GM21576 (cell line): Measurements from ENCODE around the gene PALM.

Source experiments
- ATAC-seq: cut with Tn5 transposase; IDR thresholded peaks from one replicate; pipeline ENCODE4 v1.9.1; 2021; ENCODE audit warnings: mild to moderate bottlenecking, moderate library complexity; ENCODE audit not compliant: unreplicated experiment

Gene PALM

GRCh38 chr19:750640-751423 lies 42.1 kb downstream of the PALM start, which contains the start of gene MISP:
MISP (plus strand) TSS chr19:751112; CDS start chr19:756947, 5,835 bp downstream.
- ATAC-seq, result no peak

DNA sequence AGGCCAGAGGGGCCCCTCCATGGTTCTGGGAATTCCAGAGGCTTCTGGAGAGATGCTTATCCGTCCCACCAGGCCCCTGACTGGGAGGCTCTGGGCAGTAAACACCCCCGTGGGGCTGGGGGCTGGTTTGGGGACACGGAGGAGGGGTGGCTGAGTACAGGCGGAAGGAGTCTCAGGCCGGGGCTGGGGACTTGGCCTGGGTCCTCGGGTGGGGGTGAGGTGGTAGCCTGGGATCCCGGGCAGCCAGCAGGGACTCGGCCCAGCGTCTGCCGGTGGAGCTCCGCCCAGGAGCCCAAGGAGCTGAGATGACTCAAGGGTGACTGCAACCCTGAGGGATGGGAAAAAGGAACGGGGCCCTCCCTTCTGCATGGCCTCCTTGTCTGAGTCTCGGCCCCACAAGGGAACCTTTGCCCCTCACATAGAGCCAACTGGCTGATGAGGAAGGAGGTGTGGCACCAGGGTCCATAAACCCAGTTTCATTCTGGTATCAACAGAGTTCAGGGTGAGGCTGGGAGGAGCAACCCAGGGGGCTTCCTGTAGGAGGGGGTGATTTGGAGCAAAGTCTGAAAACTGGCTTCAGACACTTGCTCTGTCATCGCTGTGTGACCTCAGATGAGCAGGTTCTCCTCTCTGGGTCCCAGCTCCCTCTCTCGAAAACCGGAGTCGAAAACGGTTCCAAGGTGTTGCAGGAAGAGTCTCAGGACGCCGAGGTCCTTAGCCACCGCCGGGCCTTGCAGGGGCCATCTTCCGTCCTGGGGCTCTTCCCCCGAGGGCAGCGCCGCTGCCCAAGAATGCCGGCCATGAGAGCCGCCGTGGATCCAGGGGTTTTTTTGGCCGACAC lies 43.0 kb downstream of the PALM start:
- no peak for ATAC-seq

DNA sequence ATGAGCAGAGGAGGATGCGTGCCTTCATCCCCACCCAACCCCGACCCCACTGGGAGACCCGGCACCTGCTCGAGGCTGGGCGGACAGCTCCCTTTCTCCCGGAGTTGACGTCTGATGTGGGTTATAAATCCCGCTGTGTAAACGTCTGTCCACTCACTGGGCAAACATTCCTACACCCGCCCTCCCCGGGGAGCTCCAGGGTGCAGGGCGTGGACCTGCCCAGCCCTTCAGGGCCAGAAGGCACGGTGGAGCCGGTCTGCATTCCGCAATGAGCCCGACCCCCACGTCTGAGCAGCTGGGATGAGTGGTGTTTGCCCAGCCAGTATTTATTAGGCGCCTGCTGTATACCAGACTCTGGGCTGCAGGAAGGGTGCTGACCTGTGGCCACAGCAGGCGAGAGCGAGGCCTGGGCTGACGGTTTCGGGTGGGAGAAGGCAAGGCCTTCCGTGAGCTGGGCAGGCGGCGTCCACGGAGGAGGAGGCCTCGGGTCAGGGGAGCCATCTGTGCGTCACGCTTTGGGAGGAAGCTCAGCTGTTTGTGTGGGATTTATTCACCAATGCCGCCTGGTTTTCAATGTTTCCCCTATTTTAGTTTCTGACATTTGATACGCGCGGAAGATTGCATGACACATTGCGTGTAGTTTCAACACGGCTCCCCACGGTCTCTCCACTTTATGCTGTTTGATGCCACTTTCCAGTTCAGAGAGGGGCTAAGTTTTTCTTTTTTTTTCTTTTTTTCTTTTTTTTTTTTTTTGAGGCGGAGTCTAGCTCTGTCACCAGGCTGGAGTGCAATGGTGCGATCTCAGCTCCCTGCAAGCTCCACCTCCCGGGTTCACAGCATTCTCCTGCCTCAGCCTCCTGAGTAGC lies 44.1 kb downstream of the PALM start:
- ATAC-seq, result no peak

- ATAC-seq, result no peak
Observed at GRCh38 chr19:754530-754929, 45.8 kb downstream of the PALM start.

DNA sequence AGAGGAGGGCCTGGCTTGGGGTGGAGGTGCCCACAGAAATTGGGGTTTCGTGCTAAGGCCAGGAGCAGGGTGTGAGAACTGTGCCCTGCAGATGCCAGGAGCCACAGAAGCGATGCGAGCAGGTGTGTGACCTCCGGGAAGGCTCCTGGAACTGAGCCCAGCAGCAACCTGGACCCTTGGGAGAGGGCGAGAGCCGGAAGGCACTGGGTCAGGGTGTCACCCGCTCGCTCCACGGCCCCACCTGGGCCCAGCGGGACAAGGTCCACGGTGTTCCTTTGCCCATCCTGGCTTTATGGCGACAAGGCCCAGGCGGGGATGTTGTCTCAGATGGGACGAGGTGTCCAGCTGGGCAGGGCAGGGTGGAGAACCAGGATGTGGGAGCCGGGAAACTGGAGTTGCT lies 46.3 kb downstream of the PALM start:
- no peak for ATAC-seq

- no peak for ATAC-seq
Observed at GRCh38 chr19:756236-756635, 47.5 kb downstream of the PALM start.

- ATAC-seq, result no peak
Observed at GRCh38 chr19:756821-757688, 48.3 kb downstream of the PALM start.

GRCh38 chr19:757811-758668 lies 49.3 kb downstream of the PALM start:
- ATAC-seq, result no peak

DNA sequence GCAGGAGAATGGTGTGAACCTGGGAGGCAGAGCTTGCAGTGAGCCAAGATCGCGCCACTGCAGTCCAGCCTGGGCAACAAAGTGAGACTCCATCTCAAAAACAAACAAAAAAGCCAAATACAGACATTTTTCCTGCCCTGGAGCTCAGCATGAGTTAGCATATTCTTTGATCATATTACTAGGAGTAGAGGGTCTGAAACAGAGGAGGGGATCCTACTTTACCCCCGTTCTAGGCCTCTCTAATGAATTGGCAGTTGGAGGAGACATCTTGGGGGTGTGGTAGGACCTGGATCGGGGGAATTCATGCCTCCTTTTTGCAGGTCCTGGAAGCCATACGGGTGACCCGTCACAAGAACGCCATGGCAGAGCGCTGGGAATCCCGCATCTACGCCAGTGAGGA lies 54.4 kb downstream of the PALM start:
- no peak for ATAC-seq

DNA sequence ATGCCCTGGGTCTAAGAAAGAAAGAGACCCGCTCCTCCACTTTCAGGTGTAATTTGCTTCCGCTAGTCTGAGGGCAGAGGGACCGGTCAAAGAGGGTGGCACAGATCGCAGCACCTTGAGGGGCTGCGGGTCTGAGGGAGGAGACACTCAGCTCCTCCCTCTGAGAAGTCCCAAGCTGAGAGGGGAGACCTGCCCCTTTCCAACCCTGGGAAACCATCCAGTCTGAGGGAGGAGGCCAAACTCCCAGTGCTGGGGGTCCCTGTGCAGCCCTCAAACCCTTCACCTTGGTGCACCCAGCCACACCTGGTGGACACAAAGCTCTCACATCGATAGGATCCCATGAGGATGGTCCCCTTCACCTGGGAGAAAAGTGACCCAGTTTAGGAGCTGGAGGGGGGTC lies 55.1 kb downstream of the PALM start:
- ATAC-seq, result no peak

- ATAC-seq, result no peak
Observed at GRCh38 chr19:764301-764700, 55.6 kb downstream of the PALM start.

DNA sequence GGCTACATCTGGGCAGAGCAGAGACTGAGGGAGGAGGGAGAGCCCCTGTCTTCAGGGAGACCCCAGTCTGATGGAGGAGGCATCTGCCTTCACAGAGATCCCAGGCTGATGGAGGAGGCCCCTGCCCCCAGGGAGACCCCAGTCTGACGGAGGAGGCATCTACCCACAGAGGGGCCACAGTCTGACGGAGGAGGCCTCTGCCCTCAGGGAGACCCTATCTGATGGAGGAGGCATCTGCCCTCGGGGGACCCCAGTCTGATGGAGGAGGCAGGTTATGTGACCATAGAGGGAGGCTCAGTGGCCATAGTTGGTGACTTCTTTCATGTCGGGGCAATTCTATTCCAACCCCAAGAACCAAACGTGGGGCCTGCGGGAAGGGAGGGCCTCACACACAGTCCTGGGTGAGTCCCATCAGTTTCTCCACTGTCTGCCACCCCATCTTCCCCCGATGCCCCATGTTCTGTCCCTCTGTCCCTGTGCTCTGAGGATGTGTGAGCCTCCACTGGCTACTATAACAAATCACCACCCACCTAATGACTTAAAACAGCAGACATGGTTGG lies 56.5 kb downstream of the PALM start:
- ATAC-seq, result no peak

DNA sequence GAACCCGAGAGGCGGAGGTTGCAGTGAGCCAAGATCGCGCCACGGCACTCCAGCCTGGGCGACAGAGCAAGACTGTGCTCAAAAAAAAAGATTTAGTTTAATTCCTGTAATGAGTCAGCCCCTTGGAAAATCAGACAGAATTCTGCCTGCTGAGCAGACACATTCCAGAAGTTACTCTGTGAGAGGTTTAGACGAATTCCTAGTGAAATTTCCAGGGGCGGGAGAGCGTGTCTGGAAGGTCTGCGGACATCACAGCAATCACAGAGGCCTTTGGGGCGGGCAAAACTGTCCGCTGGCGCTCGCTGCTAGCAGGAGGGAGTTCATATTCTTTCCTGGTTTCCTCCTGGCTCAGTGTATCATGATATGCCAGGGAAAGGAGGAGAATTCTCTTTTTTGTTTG lies 59.7 kb downstream of the PALM start:
- no peak for ATAC-seq

- no peak for ATAC-seq
Observed at GRCh38 chr19:769616-770015, 60.9 kb downstream of the PALM start.

- no peak for ATAC-seq
Observed at GRCh38 chr19:771332-771785, 62.6 kb downstream of the PALM start.

GRCh38 chr19:772063-772462 lies 63.3 kb downstream of the PALM start:
- ATAC-seq, result no peak

- ATAC-seq, result no peak
Observed at GRCh38 chr19:772730-773436, 64.1 kb downstream of the PALM start.

DNA sequence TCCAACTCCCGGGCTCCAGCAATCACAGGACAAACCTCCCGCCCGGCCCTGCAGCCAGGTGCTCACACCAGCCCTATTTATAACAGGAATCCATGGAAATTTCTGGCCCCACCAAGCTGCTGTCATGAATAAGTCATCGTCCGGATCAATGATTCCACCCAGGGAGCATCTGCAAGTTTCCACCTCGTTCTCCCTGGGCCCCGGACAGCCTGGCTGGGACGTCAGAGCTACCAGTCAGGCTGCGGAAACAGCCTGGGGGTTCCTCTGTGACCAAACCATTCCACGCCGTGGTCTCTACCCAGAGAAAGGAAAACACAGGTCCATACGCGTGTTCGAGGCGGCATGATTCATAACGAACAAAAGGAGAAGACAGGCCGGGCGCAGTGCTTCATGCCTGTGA lies 67.8 kb downstream of the PALM start:
- no peak for ATAC-seq
